Motor neuron (in vitro differentiated cells): ENCODE results near the gene CENPU. TPM values are rescaled to one million over a fixed set of nuclear protein-coding genes. Genes with fewer than 3 reads are reported as not detected.
"Not testable (repeated sequence)": the region's sequence is repeated elsewhere in the genome, so short reads cannot be mapped to it uniquely, and the experiment has no call there.

Experiments
- ATAC-seq, 8 experiments: fragments of 200-7000 bp; cut with Tn5 transposase; replicated peaks in 6 of 8; 2 replicates each; pipeline ENCODE4 v1.8.0; 2021; ENCODE audit warnings: mild to moderate bottlenecking in 8 of 8, moderate library complexity in 8 of 8
- H3K27ac ChIP-seq, 2 donors: fragments of 250-450 bp; sonication (Bioruptor Pico); 2 replicates each; pipeline ENCODE4 v1.9.0; 2021; ENCODE audit warnings: antibody characterized with exemption in 2 of 2, mild to moderate bottlenecking in 2 of 2, moderate library complexity in 1 of 2
- H3K4me1 ChIP-seq, 2 donors: fragments of 250-450 bp; sonication (Bioruptor Pico); replicated peaks in 1 of 2; 2 replicates each; pipeline ENCODE4 v1.6.1; 2021; ENCODE audit warnings: antibody characterized with exemption in 2 of 2, mild to moderate bottlenecking in 2 of 2, moderate library complexity in 1 of 2
- H3K4me3 ChIP-seq, 5 donors: fragments of 250-450 bp; sonication (Bioruptor Pico); 2 replicates each; pipeline ENCODE4 v1.9.0; 2021; ENCODE audit warnings: antibody characterized with exemption in 5 of 5, mild to moderate bottlenecking in 5 of 5, moderate library complexity in 4 of 5
- WGBS, 10 experiments: fragments of 450-650 bp; shearing (Covaris generic); methylation state at CpG; one replicate each; pipeline ENCODE4 v1.0.0; 2022; 5-methylcytosine and 5-hydroxymethylcytosine counted together
- in situ Hi-C, 9 experiments: fragments of 400-800 bp; cut with MboI; loops; one replicate each; pipeline ENCODE4 v1.15.0; 2021; ENCODE audit warnings: low sequenced_read_pairs in 9 of 9, low pct_unique_long_range_greater_than_20kb in 2 of 9; ENCODE audit not compliant: unreplicated experiment in 9 of 9
- total RNA-seq, 8 experiments: library from RNA; unstranded; fragments of 300-600 nt; gene quantifications; 2 replicates each; pipeline versions ENCODE4 v1.2.3 to v1.2.4, GENCODE V29; 2022

CENPU gene, protein sequence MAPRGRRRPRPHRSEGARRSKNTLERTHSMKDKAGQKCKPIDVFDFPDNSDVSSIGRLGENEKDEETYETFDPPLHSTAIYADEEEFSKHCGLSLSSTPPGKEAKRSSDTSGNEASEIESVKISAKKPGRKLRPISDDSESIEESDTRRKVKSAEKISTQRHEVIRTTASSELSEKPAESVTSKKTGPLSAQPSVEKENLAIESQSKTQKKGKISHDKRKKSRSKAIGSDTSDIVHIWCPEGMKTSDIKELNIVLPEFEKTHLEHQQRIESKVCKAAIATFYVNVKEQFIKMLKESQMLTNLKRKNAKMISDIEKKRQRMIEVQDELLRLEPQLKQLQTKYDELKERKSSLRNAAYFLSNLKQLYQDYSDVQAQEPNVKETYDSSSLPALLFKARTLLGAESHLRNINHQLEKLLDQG
- 10 to 100 TPM in 3 of 8 experiments, 1 to 10 TPM in 4, under 1 TPM in 1; 0.61 to 59.7 (median 3.4) TPM for total RNA-seq

- 0% methylated on average over 1 to 14 of the region's 69 CpGs; no CpG with 5 or more reads in 2 of the 10 experiments for WGBS, 10 experiments
- peaks cover 2 to 4% of the 10 kb centered on the region in 2 donors for H3K4me1 ChIP-seq
- peak within 1 kb of the TSS; percentile 49 to 85 (median 65) for H3K4me3 ChIP-seq
- in situ Hi-C loops, result loop anchor here in 1 of 9 experiments (25.0 kb wide), 1 partner anchor 253 kb away; no protein-coding TSS in a partner anchor
- H3K27ac ChIP-seq, result peak within 1 kb of the TSS in 1 of 2 donors; percentile 47
- ATAC-seq, result peak; percentile 87 to 97 (median 96)
These were observed at the start of gene CENPU for GRCh38 chr4:184733654-184734524. CENPU (minus strand) TSS chr4:184734096; CDS start chr4:184734062, 34 bp downstream.

- Histone ChIP-seq H3K4me1 (no peaks in the 10 kb centered on the region), H3K27ac (no peak overlapping the region), H3K4me3 (no peak overlapping the region)
- 43 to 100% (median 78%) methylated on average over 1 to 7 of the region's 17 CpGs; no CpG with 5 or more reads in 2 of the 10 experiments for WGBS, 10 experiments
- ATAC-seq, result no peak
- in situ Hi-C loops, result no loop called here
These were observed 49.0 kb upstream of the CENPU start for GRCh38 chr4:184782731-184783373.

- in situ Hi-C loops, H3K27ac ChIP-seq, H3K4me3 ChIP-seq, ATAC-seq, H3K4me1 ChIP-seq: not testable (repeated sequence)
- WGBS, 10 experiments, result 80 to 100% (median 97%) methylated on average over 1 to 3 of the region's 4 CpGs; no CpG with 5 or more reads in 4 of the 10 experiments
These were observed 45.3 kb upstream of the CENPU start for GRCh38 chr4:184779160-184779559.

DNA sequence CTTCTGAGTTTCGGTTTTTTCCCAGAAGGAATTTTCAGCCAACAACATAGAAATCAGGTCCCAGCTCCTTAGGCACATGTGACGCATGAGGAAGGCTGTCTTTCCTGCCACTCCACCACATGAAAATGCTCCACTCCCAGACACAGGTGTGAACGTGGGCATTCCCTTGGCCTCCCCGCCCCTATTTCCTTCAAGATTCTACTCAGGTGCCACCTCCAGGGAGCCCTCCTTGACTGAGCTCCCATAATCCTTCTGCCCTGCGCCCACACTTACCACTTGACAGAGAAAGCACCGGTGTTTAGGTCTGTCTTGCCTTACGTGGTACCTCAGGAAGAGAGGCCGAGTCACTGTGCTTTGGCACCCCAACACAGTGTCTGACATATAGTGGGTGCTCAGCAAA, 44.4 kb upstream of the CENPU start:
- ATAC-seq, result no peak
- WGBS, 10 experiments, result 82 to 100% (median 97%) methylated on average over 1 to 4 of the region's 8 CpGs; no CpG with 5 or more reads in 3 of the 10 experiments
- in situ Hi-C loops, result no loop called here
- Histone ChIP-seq H3K4me3 (no peak overlapping the region), H3K4me1 (peaks cover 2 to 5% of the 10 kb centered on the region in 2 donors), H3K27ac (no peak overlapping the region)

DNA sequence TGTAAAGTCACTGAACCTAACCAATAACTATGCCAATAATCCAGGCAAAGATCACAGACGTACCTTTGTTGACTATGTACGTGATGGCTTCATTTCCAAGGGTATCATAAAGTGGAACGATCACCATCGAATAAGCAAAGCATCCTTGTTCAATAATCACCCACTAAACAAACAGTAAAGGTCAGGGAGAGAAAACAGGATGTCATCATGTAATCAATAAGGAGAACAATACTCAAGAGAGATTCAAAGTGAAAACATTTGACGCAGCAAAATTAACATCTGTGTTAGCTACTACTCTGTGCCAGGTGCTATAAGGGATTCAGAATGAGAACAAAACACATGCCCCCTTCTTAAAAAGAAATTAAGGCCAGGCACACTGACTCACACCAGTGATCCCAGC, 42.9 kb upstream of the CENPU start:
- in situ Hi-C loops, result no loop called here
- Histone ChIP-seq H3K4me3 (no peak overlapping the region), H3K4me1 (peaks cover 2 to 5% of the 10 kb centered on the region in 2 donors), H3K27ac (no peak overlapping the region)
- no peak for ATAC-seq
- 64 to 100% (median 88%) methylated on average over 1 to 5 of the region's 5 CpGs for WGBS, 10 experiments

- H3K4me1 ChIP-seq, result peaks cover 2 to 5% of the 10 kb centered on the region in 2 donors
- in situ Hi-C loops, result no loop called here
- no peak overlapping the region for H3K27ac ChIP-seq
- WGBS, 10 experiments, result 55 to 100% (median 86%) methylated on average over 1 to 11 of the region's 13 CpGs; no CpG with 5 or more reads in 1 of the 10 experiments
- no peak for ATAC-seq
- H3K4me3 ChIP-seq, result no peak overlapping the region
These were observed 42.1 kb upstream of the CENPU start for GRCh38 chr4:184775854-184776555.

- WGBS, 10 experiments, result 79 to 92% (median 87%) methylated on average over 1 to 7 of the region's 7 CpGs; no CpG with 5 or more reads in 3 of the 10 experiments
- Histone ChIP-seq H3K4me3 (no peak overlapping the region), H3K4me1 (peaks cover 2 to 5% of the 10 kb centered on the region in 2 donors), H3K27ac (no peak overlapping the region)
- ATAC-seq, result no peak
- in situ Hi-C loops, result no loop called here
These were observed 40.3 kb upstream of the CENPU start for GRCh38 chr4:184774152-184774551.

- in situ Hi-C loops, result no loop called here
- Histone ChIP-seq H3K4me3 (no peak overlapping the region), H3K27ac (no peak overlapping the region), H3K4me1 (peaks cover 2% of the 10 kb centered on the region in 2 donors)
- WGBS, 10 experiments, result 0 to 100% (median 83%) methylated on average over 1 of the region's 1 CpG; no CpG with 5 or more reads in 6 of the 10 experiments
- peak in 4 of 8 experiments; percentile 26 to 98 (median 93) for ATAC-seq
These were observed 37.5 kb upstream of the CENPU start for GRCh38 chr4:184771416-184771815.

- H3K27ac ChIP-seq, result no peak overlapping the region
- in situ Hi-C loops, result no loop called here
- H3K4me3 ChIP-seq, result no peak overlapping the region
- ATAC-seq, result no peak
- H3K4me1 ChIP-seq, result peaks cover 0 to 2% of the 10 kb centered on the region in 2 donors
- WGBS, 10 experiments, result 57 to 100% (median 77%) methylated on average over 1 to 6 of the region's 7 CpGs; no CpG with 5 or more reads in 2 of the 10 experiments
These were observed 35.4 kb upstream of the CENPU start for GRCh38 chr4:184769141-184769765.

DNA sequence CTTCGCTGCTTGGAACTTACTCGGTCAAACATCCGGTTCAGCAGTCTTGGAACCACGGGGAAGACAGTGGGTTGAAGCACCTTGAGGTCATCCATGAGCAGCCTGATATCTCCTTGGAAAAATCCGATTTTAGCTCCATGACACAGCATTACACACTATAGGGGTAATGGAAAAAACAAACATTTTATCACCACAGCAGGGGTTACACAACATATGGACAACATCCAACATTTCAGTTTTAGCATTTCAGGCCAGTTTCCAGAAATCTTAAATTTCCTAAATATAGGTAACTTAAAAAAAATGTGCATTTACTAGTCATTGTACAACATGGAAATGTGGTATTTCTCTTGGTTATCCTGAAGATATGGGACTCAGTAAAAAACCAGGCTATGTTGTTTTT, 34.4 kb upstream of the CENPU start:
- 85 to 100% (median 93%) methylated on average over 2 to 5 of the region's 5 CpGs; no CpG with 5 or more reads in 2 of the 10 experiments for WGBS, 10 experiments
- no peak overlapping the region for H3K27ac ChIP-seq
- H3K4me3 ChIP-seq, result no peak overlapping the region
- ATAC-seq, result no peak
- in situ Hi-C loops, result no loop called here
- no peaks in the 10 kb centered on the region for H3K4me1 ChIP-seq

DNA sequence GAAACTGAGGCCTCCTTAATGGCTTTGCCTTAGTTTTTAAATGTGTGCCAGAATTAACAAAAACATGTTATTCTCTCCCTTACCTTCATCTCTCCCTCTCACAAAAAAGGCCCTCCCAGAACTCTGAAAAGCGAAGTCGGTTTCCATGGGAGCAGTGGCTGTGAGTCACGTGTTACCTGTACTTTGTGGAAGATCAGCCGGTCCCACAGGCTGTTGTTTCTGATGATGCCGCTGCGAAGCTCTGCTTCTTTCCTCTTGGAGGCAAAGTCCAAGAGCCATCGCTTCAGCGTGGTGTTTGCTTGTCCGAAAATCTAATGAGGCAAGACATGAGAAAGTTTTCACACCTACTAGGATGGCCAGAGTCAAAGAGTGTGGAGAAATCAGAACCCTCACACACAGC, 32.5 kb upstream of the CENPU start:
- WGBS, 10 experiments, result 86 to 100% (median 100%) methylated on average over 1 to 9 of the region's 9 CpGs; no CpG with 5 or more reads in 4 of the 10 experiments
- no peak for ATAC-seq
- in situ Hi-C loops, result no loop called here
- no peaks in the 10 kb centered on the region for H3K4me1 ChIP-seq
- no peak overlapping the region for H3K4me3 ChIP-seq
- H3K27ac ChIP-seq, result no peak overlapping the region
